Hematopoietic multipotent progenitor cell treated with erythropoietin and hydrocortisone succinate and interleukin-3 and kit ligand, for 15 days (in vitro differentiated cells): ENCODE measurements around the gene POLR2C.

Experiments used
- DNase-seq: peaks from one replicate; pipeline ENCODE4 v3.0.0-alpha.2; 2015; ENCODE audit warnings: low spot score

Gene POLR2C

DNA sequence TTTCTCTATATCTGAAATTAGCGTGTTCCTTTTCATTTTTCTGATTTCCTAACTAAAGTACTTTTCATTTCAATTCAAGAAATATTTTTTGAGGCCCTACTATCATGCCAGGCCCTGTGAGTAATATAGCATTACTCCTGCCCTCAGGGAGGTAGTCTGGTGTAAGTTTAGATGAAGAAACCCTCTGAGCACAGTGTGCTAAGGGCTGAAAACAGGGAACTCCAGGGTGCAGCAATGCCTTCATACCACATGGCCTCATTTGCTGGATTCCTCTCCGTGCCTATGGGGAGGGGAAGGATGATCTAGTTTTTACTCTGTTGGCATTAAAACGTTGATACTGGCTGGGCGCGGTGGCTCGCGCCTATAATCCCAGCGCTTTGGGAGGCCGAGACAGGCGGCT, 10.5 kb upstream of the POLR2C start:
- no peak for DNase-seq

GRCh38 chr16:57462978-57463362, 491 bp downstream of the POLR2C start:
- DNase-seq: no peak

- DNase-seq: no peak
Measured at GRCh38 chr16:57464523-57464922, 2.0 kb downstream of the POLR2C start.

GRCh38 chr16:57468346-57468745, 5.9 kb downstream of the POLR2C start:
- DNase-seq: no peak

GRCh38 chr16:57469046-57469445, 6.6 kb downstream of the POLR2C start:
- no peak for DNase-seq

DNA sequence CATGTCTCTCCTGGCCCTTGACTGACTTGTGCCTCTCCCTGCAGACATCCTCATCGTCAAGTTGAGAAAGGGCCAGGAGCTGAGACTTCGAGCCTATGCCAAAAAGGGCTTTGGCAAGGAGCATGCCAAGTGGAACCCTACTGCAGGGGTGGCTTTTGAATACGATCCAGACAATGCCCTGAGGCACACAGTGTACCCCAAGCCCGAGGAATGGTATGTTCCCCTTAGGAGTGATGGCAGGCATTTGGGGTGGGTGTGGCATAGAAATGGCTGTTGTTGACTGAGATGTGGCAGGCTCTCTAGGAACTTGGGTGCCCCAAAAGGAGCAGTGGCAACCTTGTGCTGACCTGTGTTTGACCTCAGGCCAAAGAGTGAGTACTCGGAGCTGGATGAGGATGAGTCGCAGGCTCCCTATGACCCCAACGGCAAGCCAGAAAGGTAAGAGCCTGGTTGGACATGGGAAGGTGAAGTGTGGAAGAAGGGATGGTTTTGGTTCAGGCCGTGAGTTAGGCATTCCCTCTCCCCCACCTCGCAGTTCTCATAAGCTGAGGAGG, 7.5 kb downstream of the POLR2C start:
- DNase-seq: no peak

DNA sequence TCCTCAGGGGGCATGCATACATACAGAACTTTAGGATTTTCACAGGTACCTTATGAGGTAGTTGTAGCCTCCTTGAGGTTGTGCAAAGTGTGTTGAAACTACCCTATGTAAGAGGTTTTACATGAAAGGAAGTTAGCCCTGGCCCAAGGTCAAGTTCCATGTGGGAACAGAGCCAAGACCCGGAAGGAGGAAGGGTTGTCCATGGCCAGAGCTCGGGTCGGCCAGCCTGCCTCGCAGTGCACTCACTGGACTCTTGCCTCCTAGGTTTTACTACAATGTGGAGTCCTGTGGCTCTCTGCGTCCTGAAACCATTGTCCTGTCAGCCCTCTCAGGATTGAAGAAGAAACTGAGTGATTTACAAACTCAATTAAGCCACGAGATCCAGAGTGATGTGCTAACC, 8.2 kb downstream of the POLR2C start:
- DNase-seq: no peak

DNA sequence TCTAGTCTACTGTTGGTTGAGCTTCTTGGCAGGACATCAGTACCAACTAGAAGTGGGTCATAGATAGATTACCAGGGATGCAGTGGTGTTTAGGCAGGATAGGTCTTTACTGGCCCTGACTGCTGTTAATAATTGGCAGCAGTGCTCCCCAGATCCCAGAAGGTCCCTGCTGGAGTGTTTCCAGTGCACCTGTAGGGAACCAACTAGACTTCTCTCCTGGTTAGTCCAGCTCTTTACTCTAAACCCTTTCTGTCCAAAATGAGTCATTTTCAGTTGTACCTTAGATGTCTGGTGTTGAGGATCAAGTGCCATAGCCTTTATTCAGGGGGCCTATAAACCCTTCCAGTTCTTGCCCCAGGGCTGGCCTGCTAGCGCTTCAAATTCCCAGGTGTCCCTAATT, 8.7 kb downstream of the POLR2C start:
- no peak for DNase-seq

DNA sequence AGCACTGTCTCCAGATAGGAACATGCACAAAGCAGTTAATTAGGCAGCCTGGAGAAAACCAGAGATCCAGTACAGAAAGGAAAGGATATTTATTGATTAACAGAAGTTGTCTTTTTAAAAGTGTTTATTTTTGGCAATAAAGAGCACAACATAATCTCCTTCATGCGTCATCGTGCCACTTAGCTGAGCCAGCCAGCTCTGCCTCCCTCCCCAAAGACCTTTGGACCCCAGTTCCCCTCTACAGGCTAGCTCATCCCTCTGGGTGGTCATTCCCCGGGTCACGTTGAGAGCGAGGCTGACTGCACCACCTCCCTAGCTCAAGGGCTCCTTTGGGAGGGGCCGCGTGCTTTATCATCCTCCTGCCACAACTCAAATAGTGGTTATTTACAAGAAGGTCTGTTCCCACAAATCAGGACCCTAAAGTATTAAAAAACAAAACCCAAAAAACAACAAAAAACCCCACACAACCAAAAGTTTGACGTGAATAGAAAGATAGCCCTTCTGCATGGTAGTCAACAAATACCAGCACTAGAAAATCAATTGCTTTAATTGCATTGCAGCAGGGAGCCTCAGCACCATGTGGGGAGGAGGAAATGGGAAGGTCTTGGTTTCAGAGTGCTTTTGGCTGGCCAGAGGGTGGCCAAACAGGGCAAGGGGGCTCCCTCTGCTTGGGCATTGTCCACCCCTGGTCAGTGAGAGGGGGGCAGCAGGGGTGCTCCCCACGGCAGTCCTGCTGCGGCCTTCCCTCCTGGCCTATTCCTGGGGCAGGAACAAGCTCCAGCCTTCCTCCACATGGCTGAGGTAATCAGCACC, 9.6 kb downstream of the POLR2C start:
- DNase-seq: no peak

- DNase-seq: no peak
Measured at GRCh38 chr16:57472665-57473060, 10.2 kb downstream of the POLR2C start.

DNA sequence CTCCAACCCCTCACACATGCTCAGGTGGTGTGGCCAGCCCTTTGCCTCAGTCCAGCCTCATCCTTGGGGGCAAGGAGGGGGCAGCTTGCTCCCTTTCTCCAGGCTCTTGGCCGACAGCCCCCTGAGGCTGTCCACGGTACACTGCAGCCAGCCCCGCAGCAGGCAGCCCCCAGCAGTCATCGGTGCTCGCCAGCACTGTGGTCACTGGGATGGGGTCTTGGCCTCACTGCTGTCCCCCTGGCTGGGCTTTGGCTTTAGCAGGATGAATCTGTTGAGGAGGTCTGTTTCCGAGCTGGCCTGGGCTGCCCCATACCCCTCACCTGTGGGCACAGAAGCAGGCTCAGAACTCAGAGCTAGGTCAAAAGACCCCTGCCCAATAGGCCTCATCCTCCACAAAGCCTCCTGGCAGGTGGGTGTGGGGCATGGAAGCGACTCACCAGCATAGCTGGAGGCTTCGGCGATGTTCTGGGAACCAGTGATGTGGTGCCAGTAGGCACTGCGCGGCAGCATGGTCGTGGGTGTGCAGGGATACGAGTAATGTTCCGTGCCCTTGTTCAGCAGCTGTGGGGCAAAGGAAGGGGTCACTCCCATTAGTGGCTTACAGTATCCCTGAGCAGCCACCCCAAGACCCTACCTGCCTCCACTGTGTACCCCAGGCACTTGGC, 10.8 kb downstream of the POLR2C start:
- no peak for DNase-seq

GRCh38 chr16:57473906-57474305, 11.4 kb downstream of the POLR2C start:
- DNase-seq: no peak

GRCh38 chr16:57474671-57475661, 12.5 kb downstream of the POLR2C start:
- no peak for DNase-seq

GRCh38 chr16:57475711-57476339, 13.3 kb downstream of the POLR2C start:
- peak; percentile 10 for DNase-seq

GRCh38 chr16:57476546-57477410, 14.3 kb downstream of the POLR2C start:
- no peak for DNase-seq

DNA sequence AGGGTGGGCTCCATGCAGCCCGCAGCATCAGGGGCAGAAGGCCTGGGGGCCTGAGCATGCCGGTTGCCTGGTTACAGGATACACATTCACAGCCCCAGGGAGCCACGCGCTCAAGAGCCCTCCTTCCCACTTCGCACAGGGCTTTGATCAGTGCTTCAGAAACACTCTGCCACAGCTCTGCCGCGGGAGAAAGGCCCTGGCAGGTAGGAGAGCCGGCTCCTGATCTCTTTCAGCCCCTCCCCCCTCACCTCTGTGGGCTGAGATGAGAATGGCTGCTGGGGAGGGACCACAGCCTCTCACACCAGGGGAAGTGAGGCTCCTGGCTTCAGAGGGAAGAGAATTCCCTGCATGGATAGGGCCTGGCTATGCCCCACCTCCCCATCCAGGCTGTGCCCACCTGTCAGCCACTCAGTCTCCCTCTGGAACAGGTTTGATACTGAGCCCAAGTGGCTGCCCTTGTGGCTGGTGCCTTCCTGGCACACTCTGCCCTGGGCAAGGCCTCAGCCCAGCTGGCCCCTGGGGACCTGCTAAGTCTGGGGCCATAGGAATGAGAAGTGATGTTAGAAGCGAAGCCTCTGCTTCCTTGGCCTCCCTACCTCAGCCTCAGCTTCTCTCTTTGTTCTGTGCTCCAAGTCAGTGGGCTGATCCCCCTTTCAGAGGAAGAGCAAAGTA, 15.2 kb downstream of the POLR2C start:
- no peak for DNase-seq

- no peak for DNase-seq
Measured at GRCh38 chr16:57478396-57479204, 16.1 kb downstream of the POLR2C start.

DNA sequence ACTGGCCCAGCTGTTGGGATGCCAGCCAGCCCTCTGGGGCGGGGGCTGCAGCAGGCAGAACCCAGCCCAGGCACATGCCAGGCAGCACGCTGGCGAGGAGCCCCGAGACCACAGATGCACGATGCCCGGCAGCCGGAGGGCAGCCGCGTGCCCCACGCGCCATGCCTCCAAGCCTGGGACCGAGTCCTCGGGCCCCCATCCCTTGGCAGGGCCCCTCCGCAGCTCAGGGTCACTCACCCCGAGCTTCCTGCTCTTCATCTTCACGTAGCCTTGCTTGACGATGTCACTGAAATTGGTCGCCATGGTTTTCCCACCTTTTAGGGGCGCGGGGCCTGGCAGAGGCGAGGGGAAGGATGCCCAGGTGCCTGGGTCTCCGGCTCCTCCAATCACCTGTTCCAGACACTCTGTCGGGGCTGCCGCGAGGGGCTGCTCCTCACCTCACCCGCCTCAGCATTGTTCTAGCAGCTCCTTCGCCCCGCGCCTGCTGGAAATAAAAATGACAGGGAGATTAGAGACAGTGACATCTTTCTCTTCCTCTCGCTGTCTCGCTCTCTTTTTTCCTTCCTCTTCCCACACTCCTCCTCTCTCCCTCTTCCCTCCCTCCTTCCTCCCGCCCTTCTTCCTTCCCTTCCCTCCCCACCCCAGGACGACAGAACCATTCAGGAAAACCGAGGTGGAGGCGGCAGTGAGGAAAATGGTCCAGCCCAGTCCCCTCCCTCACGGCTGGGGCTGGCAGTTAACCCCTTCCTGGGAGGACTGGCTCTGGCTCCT, 16.9 kb downstream of the POLR2C start:
- no peak for DNase-seq
